DOHH2 (cell line): ENCODE results near the gene NUP210.

Experiments used
- H3F3A ChIP-seq: fragments of 200-600 bp; sonication (generic), shearing (Covaris generic); 2 replicates; pipeline ENCODE4 v1.6.0; 2016; ENCODE audit warnings: antibody characterized with exemption, mild to moderate bottlenecking; ENCODE audit not compliant: control insufficient read depth, insufficient read depth
- H3K27ac ChIP-seq: fragments of 200-600 bp; sonication (generic); 2 replicates; pipeline ENCODE4 v1.5.1; 2014; ENCODE audit warnings: low read depth, mild to moderate bottlenecking, low read length, moderate library complexity
- H3K27me3 ChIP-seq: fragments of 200-600 bp; sonication (generic); 2 replicates; pipeline ENCODE4 v1.6.1; 2014; ENCODE audit warnings: mild to moderate bottlenecking, low read length, mixed read lengths; ENCODE audit not compliant: control insufficient read depth
- H3K36me3 ChIP-seq: fragments of 200-600 bp; sonication (generic); 2 replicates; pipeline ENCODE4 v1.6.1; 2014; ENCODE audit warnings: mild to moderate bottlenecking, low read length, moderate library complexity, mixed read lengths; ENCODE audit not compliant: control insufficient read depth
- H3K4me1 ChIP-seq: fragments of 200-600 bp; sonication (generic); 2 replicates; pipeline ENCODE4 v1.6.1; 2014; ENCODE audit warnings: mild to moderate bottlenecking, low read length, mixed read lengths; ENCODE audit not compliant: control insufficient read depth
- H3K4me2 ChIP-seq: fragments of 200-600 bp; sonication (generic); 2 replicates; pipeline ENCODE4 v1.6.0; 2014; ENCODE audit warnings: mild to moderate bottlenecking, low read length, moderate library complexity
- H3K4me3 ChIP-seq: fragments of 200-600 bp; sonication (generic); 2 replicates; pipeline ENCODE4 v1.5.1; 2014; ENCODE audit warnings: mild to moderate bottlenecking, low read length, mixed read lengths
- H3K79me2 ChIP-seq: fragments of 200-600 bp; sonication (generic); 2 replicates; pipeline ENCODE4 v1.6.1; 2014; ENCODE audit warnings: mild to moderate bottlenecking, low read length, mixed read lengths; ENCODE audit not compliant: control insufficient read depth
- H3K9me2 ChIP-seq: fragments of 200-600 bp; sonication (generic); replicated peaks from 2 replicates; pipeline ENCODE4 v1.6.1; 2014; ENCODE audit warnings: mild to moderate bottlenecking, low read length, mixed read lengths; ENCODE audit not compliant: control insufficient read depth
- H3K9me3 ChIP-seq: fragments of 200-600 bp; sonication (generic); 2 replicates; pipeline ENCODE4 v1.6.1; 2014; ENCODE audit warnings: antibody characterized with exemption, low read length, mixed read lengths; ENCODE audit not compliant: control insufficient read depth, insufficient read depth
- H4K20me1 ChIP-seq: fragments of 200-600 bp; sonication (generic); 2 replicates; pipeline ENCODE4 v1.6.0; 2014; ENCODE audit warnings: low read depth, mild to moderate bottlenecking, antibody characterized with exemption, low read length, moderate library complexity; ENCODE audit not compliant: control insufficient read depth, insufficient read depth
- EZH2phosphoT487 ChIP-seq: fragments of 200-600 bp; sonication (generic); IDR thresholded peaks from 2 replicates; pipeline ENCODE4 v1.6.1; 2017; ENCODE audit warnings: borderline replicate concordance, mild to moderate bottlenecking, antibody characterized with exemption, low read length, moderate library complexity, mixed read lengths
- TF ChIP-seq, protein P1 (sequence below): fragments of 200-600 bp; sonication (generic); IDR thresholded peaks from one replicate; pipeline ENCODE4 v1.5.1; 2014; ENCODE audit warnings: antibody characterized with exemption, mild to moderate bottlenecking, low read depth, low read length; ENCODE audit not compliant: poor library complexity, severe bottlenecking

Gene NUP210

DNA sequence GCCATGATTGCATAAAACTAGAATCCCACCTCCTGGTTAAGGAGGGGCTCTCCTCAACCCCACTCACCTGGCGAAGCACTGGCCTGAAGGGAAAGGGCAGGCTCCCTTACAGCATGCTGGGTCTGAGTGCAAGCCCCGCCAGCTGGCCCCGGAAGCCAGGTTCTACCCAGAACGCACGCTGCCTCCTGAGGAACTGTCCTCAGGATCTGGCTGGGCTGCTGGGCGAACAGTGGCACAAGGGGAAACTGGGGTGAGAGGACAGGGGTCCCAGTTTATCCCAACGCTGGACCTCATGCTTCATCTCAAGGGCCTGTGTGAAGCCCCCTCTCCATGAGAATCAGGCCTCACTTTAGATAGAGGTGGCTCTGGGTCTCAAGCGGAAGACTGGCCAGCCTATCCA is 47.5 kb downstream of the NUP210 start:
- TF ChIP-seq, protein P1, sequence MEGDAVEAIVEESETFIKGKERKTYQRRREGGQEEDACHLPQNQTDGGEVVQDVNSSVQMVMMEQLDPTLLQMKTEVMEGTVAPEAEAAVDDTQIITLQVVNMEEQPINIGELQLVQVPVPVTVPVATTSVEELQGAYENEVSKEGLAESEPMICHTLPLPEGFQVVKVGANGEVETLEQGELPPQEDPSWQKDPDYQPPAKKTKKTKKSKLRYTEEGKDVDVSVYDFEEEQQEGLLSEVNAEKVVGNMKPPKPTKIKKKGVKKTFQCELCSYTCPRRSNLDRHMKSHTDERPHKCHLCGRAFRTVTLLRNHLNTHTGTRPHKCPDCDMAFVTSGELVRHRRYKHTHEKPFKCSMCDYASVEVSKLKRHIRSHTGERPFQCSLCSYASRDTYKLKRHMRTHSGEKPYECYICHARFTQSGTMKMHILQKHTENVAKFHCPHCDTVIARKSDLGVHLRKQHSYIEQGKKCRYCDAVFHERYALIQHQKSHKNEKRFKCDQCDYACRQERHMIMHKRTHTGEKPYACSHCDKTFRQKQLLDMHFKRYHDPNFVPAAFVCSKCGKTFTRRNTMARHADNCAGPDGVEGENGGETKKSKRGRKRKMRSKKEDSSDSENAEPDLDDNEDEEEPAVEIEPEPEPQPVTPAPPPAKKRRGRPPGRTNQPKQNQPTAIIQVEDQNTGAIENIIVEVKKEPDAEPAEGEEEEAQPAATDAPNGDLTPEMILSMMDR, result no peak
- TF ChIP-seq EZH2phosphoT487, result no peak
- Histone ChIP-seq H3K9me2 (no peaks in the 10 kb centered on the region), H3K4me3 (no peak overlapping the region), H3K4me1 (no peaks in the 10 kb centered on the region), H3K4me2 (no peak overlapping the region), H3F3A (no peaks in the 10 kb centered on the region), H4K20me1 (no peaks in the 10 kb centered on the region; the same call in 1 of the 2 replicates), H3K27me3 (no peaks in the 10 kb centered on the region), H3K27ac (no peak overlapping the region), H3K9me3 (no peaks in the 10 kb centered on the region), H3K36me3 (peaks cover 94% of the 10 kb centered on the region), H3K79me2 (peaks cover 5% of the 10 kb centered on the region)

DNA sequence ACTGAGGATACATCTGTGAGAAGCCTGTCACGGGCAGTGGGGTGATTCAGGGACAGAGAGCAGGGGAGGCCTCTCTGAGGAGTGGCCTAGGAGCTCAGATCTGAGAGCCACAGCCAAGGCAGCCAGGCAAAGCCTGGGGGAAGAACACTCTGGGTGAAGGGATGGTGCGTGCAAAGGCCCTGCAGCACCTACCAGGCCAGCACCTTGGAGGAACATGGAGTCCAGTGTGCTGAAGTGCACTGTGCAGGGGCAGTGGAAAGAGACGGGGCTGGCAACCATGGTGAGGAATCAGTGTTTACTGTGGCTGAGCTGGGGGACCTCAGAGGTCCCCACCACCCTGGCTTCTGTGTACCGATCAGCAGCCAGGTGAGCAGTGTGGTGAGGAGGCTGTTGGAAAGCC is 48.0 kb downstream of the NUP210 start:
- no peaks in the 10 kb centered on the region for H3F3A ChIP-seq
- H3K4me1 ChIP-seq, result no peaks in the 10 kb centered on the region
- H3K27ac ChIP-seq, result no peak overlapping the region
- no peaks in the 10 kb centered on the region for H3K27me3 ChIP-seq
- no peaks in the 10 kb centered on the region; the same call in 1 of the 2 replicates for H4K20me1 ChIP-seq
- TF ChIP-seq EZH2phosphoT487, result no peak
- TF ChIP-seq, protein P1, result no peak
- peaks cover 5% of the 10 kb centered on the region for H3K79me2 ChIP-seq
- H3K9me2 ChIP-seq, result no peaks in the 10 kb centered on the region
- no peak overlapping the region for H3K4me3 ChIP-seq
- H3K36me3 ChIP-seq, result peaks cover 95% of the 10 kb centered on the region
- no peaks in the 10 kb centered on the region for H3K9me3 ChIP-seq
- H3K4me2 ChIP-seq, result no peak overlapping the region

DNA sequence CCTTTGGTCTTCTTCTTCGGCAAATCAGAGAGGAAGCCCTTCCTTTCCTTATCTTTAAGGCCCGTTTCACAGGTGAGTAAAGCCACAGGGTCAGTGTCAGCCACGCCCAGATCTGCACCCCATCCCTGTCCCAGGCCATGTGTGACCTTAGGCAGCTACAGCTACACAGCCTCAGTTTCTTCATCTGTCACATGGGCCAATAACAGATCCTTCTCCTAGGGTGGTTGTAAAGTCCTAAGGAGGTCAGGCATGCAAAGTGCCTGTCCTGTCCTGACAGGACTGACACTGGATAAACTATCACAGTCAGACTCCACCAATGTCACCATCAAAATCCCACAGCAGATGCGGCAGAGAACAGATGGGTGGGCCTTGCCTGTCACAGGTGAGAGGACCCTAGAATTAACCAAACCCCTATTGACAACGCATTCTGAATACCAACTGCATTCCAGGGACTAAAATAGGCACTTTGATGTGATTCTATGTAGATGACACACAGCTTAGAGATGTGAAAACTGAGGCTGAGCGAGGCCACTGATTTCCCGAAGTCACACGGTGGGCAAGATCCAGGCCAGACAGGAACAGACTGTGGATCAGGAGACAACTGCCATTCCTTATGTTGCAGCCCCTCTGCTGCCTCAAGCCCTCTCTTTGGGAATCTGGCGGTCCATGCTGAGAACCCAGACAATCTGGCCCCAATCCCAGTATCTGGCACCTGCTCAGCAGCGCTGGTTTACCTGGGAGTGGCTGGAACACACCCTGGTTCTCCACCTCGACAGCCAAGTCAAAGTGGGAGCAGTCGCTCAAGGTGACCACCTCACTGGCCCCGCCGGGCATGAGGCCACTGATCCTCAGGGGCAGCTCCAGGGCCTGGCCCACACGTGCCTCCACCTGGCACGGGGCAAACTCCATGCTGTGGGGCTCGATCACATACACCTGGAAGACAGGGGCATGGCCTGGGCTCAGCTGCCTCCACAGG is 48.7 kb downstream of the NUP210 start:
- Histone ChIP-seq H4K20me1 (no peaks in the 10 kb centered on the region; the same call in 1 of the 2 replicates), H3K4me3 (no peak overlapping the region), H3K4me2 (no peak overlapping the region), H3K4me1 (no peaks in the 10 kb centered on the region), H3K27ac (no peak overlapping the region), H3K9me3 (no peaks in the 10 kb centered on the region), H3F3A (no peaks in the 10 kb centered on the region), H3K9me2 (no peaks in the 10 kb centered on the region), H3K27me3 (no peaks in the 10 kb centered on the region), H3K36me3 (peaks cover 87% of the 10 kb centered on the region), H3K79me2 (peaks cover 5% of the 10 kb centered on the region)
- TF ChIP-seq EZH2phosphoT487, result no peak
- TF ChIP-seq, protein P1, result no peak
